Ovary (tissue), 9 donors: ENCODE measurements around the gene IGFBP4. TPM values are rescaled to one million over a fixed set of nuclear protein-coding genes. Genes with fewer than 3 reads are reported as not detected.
A peak's percentile ranks its signal among the peaks of the same experiment; 100 is the strongest.

ENCODE experiments used
- DNase-seq, 5 donors: peaks; one replicate each; pipeline ENCODE4 v3.0.0-alpha.2; 2019 to 2020
- H3K27ac ChIP-seq, 2 donors: fragments of 200-600 bp; one replicate each; pipeline versions ENCODE4 v1.5.1 to v1.8.0; 2019 to 2022
- H3K27me3 ChIP-seq: fragments of 200-600 bp; one replicate; pipeline ENCODE4 v1.8.0; 2022
- H3K36me3 ChIP-seq: fragments of 200-600 bp; sonication (generic); one replicate; pipeline ENCODE4 v1.5.1; 2019
- H3K4me1 ChIP-seq: one replicate; pipeline ENCODE4 v1.8.1; 2013; ENCODE audit warnings: mild to moderate bottlenecking, moderate library complexity; ENCODE audit not compliant: insufficient read depth
- H3K4me3 ChIP-seq: fragments of 200-600 bp; sonication (generic); one replicate; pipeline ENCODE4 v1.5.1; 2017
- H3K9me3 ChIP-seq, 2 donors: fragments of 200-600 bp in 1 of 2; sonication (generic) in 1 of 2; one replicate each; pipeline versions ENCODE4 v1.5.1 to v1.8.1; 2013 to 2019; ENCODE audit warnings: mild to moderate bottlenecking in 1 of 2, moderate library complexity in 1 of 2
- CTCF ChIP-seq, 3 donors: fragments of 450-650 bp in 2 of 3; fragments of 200-600 bp in 1 of 3; IDR thresholded peaks; one replicate each; pipeline versions ENCODE4 v1.5.1 to v1.8.0; 2016 to 2022; ENCODE audit warnings: antibody characterized with exemption in 3 of 3, mild to moderate bottlenecking in 1 of 3
- EP300 ChIP-seq: sonication (generic); formaldehyde crosslinking; IDR thresholded peaks from one replicate; pipeline ENCODE4 v1.6.1; 2017; ENCODE audit warnings: antibody characterized with exemption
- POLR2A ChIP-seq: fragments of 450-650 bp; IDR thresholded peaks from one replicate; pipeline ENCODE4 v1.6.1; 2017; ENCODE audit warnings: antibody characterized with exemption, mild to moderate bottlenecking, moderate library complexity
- WGBS, 3 donors: extraction: QIAGEN DNeasy Blood & Tissue Kit in 1 of 3; methylation state at CpG; one replicate each; pipeline versions ENCODE4 v1.1.5 to v1.1.7; 2013 to 2017; 5-methylcytosine and 5-hydroxymethylcytosine counted together
- intact Hi-C, 4 donors: fragments of 100-400 bp; cut with DNase I; formaldehyde crosslinking; loops; one replicate each; pipeline versions ENCODE4 v1.11.0 to v1.15.1; 2022 to 2023
- polyA plus RNA-seq, 2 donors: library from polyadenylated mRNA; stranded (reverse); fragments of 200-250 nt in 1 of 2; fragments of 350-450 nt in 1 of 2; fragmentation: Illumina TruSeq in 1 of 2; extraction: RNeasy Lipid Tissue Mini Kit (QIAGEN cat#74804) in 1 of 2; gene quantifications; one replicate each; pipeline ENCODE4 v1.2.3, GENCODE V29; 2013 to 2014
- total RNA-seq, 7 donors: library from RNA; depleted of rRNA in 2 of 7; stranded (reverse); fragments of >200 nt in 2 of 7; fragmentation: NEBNext Ultra II Directional in 3 of 7; extraction: Animal tissue kit (Norgen Biotek cat#: 25700) in 3 of 7; gene quantifications; one replicate each; pipeline versions ENCODE4 v1.1.0 to v1.2.4, GENCODE V29; 2016 to 2023
- donor health status: DM: no; HTN: no; CAD: no; lungs with moderate emphysema.
- donor health status: DM: no; HTN: no; CAD: no.
- donor health status: Bipolar disorder and iron deficiency.
- donor health status: DM: yes; HTN: yes; CAD: no.
- donor health status: DM: no; HTN: no; CAD: no.
- donor health status: DM: yes; HTN: yes; CAD: no.

The IGFBP4 gene
- total and polyA plus RNA-seq, 9 donors: 457 to 3,447 (median 1,281) TPM

GRCh38 chr17:40458851-40459482 is 15.7 kb downstream of the IGFBP4 start:
- Histone ChIP-seq H3K27me3 (no peaks in the 10 kb centered on the region), H3K36me3 (no peaks in the 10 kb centered on the region), H3K27ac (peak overlapping the region in 1 of 2 donors; percentile 37), H3K4me1 (peaks cover 46% of the 10 kb centered on the region), H3K4me3 (no peak overlapping the region), H3K9me3 (no peaks in the 10 kb centered on the region)
- DNase-seq: no peak
- 68 to 78% (median 75%) methylated on average over 12 of the region's 12 CpGs for WGBS, 3 donors
- intact Hi-C loops: no loop called here
- TF ChIP-seq EP300 (no peak), CTCF (IDR thresholded peaks at IDR 0.05) (no peak), POLR2A (no peak)

GRCh38 chr17:40459636-40460603 is 16.7 kb downstream of the IGFBP4 start:
- 50 to 67% (median 66%) methylated on average over 8 of the region's 8 CpGs for WGBS, 3 donors
- H3K4me1 ChIP-seq: peaks cover 49% of the 10 kb centered on the region

GRCh38 chr17:40460604-40460967 is 17.3 kb downstream of the IGFBP4 start:
- whole genome bisulfite sequencing, 3 donors: 63 to 65% (median 63%) methylated on average over 3 of the region's 3 CpGs
- peak overlapping the region; percentile 16 to 37 for H3K27ac ChIP-seq
- intact Hi-C loops: no loop called here
- no peaks in the 10 kb centered on the region for H3K27me3 ChIP-seq
- DNase-seq: no peak
- H3K4me1 ChIP-seq: peaks cover 49% of the 10 kb centered on the region
- H3K4me3 ChIP-seq: no peak overlapping the region
- H3K9me3 ChIP-seq: no peaks in the 10 kb centered on the region
- no peaks in the 10 kb centered on the region for H3K36me3 ChIP-seq
- TF ChIP-seq CTCF (IDR thresholded peaks at IDR 0.05): no peak
- TF ChIP-seq EP300: no peak
- no peak for TF ChIP-seq POLR2A

More at GRCh38 chr17:40459636-40460603, 16.7 kb downstream of the IGFBP4 start:
- Histone ChIP-seq H3K27me3 (no peaks in the 10 kb centered on the region), H3K4me3 (no peak overlapping the region), H3K36me3 (no peaks in the 10 kb centered on the region), H3K27ac (peak overlapping the region; percentile 16 to 37), H3K9me3 (no peaks in the 10 kb centered on the region)
- intact Hi-C loops: no loop called here
- TF ChIP-seq EP300 (no peak), CTCF (IDR thresholded peaks at IDR 0.05) (no peak), POLR2A (peak; percentile 15)
- peak in 1 of 5 donors; percentile 52 for DNase-seq

- H3K4me3 ChIP-seq: no peak overlapping the region
- WGBS, 3 donors: 23 to 34% (median 33%) methylated on average over 9 of the region's 9 CpGs
- intact Hi-C loops: no loop called here
- DNase-seq: peak in 3 of 5 donors; percentile 51 to 71 (median 67)
- H3K27ac ChIP-seq: peak overlapping the region; percentile 53 to 70
- H3K4me1 ChIP-seq: peaks cover 49% of the 10 kb centered on the region
- H3K27me3 ChIP-seq: no peaks in the 10 kb centered on the region
- H3K9me3 ChIP-seq: no peaks in the 10 kb centered on the region
- H3K36me3 ChIP-seq: no peaks in the 10 kb centered on the region
- TF ChIP-seq EP300 (no peak), POLR2A (no peak), CTCF (IDR thresholded peaks at IDR 0.05) (no peak)
Measured at GRCh38 chr17:40460968-40461731, 17.9 kb downstream of the IGFBP4 start.
